DND-41 (cell line): ENCODE measurements around the gene RAC2.

Experiments used
- ATAC-seq: fragments of 200-7000 bp; cut with Tn5 transposase; 3 replicates; pipeline ENCODE4 v1.9.1; 2021; ENCODE audit warnings: low read depth; ENCODE audit not compliant: insufficient read depth
- DNase-seq: peaks from one replicate; pipeline ENCODE4 v3.0.0-alpha.2; 2020
- H2AFZ ChIP-seq: 2 replicates; pipeline ENCODE4 v1.6.0; 2012; ENCODE audit warnings: low read depth, low read length
- H3K27ac ChIP-seq: 2 replicates; pipeline ENCODE4 v1.5.1; 2012; ENCODE audit warnings: low read length, inconsistent platforms
- H3K27me3 ChIP-seq: fragments of 200-600 bp; sonication (generic); 2 replicates; pipeline ENCODE4 v1.6.0; 2012; ENCODE audit warnings: low read length, mild to moderate bottlenecking, inconsistent platforms; ENCODE audit not compliant: insufficient read depth, poor library complexity
- H3K36me3 ChIP-seq: 2 replicates; pipeline ENCODE4 v1.5.1; 2012; ENCODE audit warnings: low read length, inconsistent platforms; ENCODE audit not compliant: insufficient read depth
- H3K4me1 ChIP-seq: 2 replicates; pipeline ENCODE4 v1.5.1; 2012; ENCODE audit warnings: mild to moderate bottlenecking, low read length; ENCODE audit not compliant: insufficient read depth
- H3K4me2 ChIP-seq: 2 replicates; pipeline ENCODE4 v1.6.0; 2012; ENCODE audit warnings: mild to moderate bottlenecking, moderate library complexity, low read length, inconsistent platforms; ENCODE audit not compliant: insufficient read depth
- H3K4me3 ChIP-seq, 2 experiments: fragments of 200-600 bp in 1 of 2; shearing (Covaris generic) in 1 of 2; 2 replicates each; pipeline ENCODE4 v1.5.1; 2012 to 2016; ENCODE audit warnings: inconsistent platforms in 2 of 2, low read length in 2 of 2, mild to moderate bottlenecking in 2 of 2, low read depth in 1 of 2, moderate library complexity in 1 of 2
- H3K79me2 ChIP-seq: 2 replicates; pipeline ENCODE4 v1.6.0; 2012; ENCODE audit warnings: low read length, inconsistent platforms; ENCODE audit not compliant: insufficient read depth
- H3K9ac ChIP-seq: 2 replicates; pipeline ENCODE4 v1.6.0; 2012; ENCODE audit warnings: low read depth, mild to moderate bottlenecking, inconsistent platforms, low read length, moderate library complexity
- H3K9me3 ChIP-seq: 2 replicates; pipeline ENCODE4 v1.5.1; 2012; ENCODE audit warnings: low read length, moderate library complexity, mild to moderate bottlenecking, inconsistent platforms; ENCODE audit not compliant: insufficient read depth, severe bottlenecking
- H4K20me1 ChIP-seq: 2 replicates; pipeline ENCODE4 v1.6.0; 2012; ENCODE audit warnings: low read length; ENCODE audit not compliant: insufficient read depth
- EZH2 ChIP-seq: IDR thresholded peaks from 3 replicates; pipeline ENCODE4 v1.6.1; 2012; ENCODE audit warnings: borderline replicate concordance, low read depth, mild to moderate bottlenecking, moderate library complexity, low read length, inconsistent platforms; ENCODE audit not compliant: severe bottlenecking
- TF ChIP-seq, protein P1 (sequence below): IDR thresholded peaks from 2 replicates; pipeline ENCODE4 v1.5.1; 2012; ENCODE audit warnings: borderline replicate concordance, low read length, moderate library complexity, mild to moderate bottlenecking; ENCODE audit not compliant: poor library complexity, severe bottlenecking; ENCODE audit errors: extremely low read depth

Gene RAC2

DNA sequence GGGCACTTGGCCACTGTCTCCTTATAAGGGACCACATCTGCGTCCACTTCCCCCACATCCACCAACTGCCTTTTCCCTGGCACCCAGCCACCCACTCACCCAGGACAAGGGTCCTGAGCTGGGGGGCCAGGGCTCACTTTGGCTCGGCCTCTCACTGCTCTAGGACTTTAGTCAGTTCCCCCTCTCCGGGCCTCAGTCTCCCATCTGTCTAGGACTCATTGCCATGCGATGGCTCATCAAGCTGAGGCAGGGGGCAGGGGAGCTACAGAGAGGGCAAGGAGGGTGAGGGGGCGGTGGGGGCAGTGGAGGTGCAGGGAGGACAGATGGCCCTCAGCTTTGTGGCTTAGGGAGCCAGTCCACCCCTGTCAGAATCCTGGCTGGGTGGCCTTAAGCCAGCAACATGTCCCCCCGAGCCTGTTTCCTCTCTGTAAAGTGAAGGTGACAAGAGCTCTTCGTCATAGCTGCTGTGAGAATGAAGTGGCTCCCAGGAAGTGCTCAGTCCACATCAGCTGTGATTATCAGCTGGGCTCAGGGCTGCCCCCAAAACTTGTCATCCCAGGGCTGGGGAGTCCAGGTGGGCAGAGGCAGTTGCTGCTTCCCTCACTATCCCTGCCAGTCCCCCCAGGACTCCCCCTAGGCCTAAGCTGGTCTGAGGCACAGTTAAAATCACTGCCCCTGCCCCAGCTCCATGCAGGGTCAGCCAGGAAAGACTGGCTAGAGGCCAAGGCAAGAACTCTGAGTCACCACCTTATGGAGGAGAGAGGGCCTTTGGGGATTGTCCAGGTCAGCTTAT lies 14.9 kb downstream of the RAC2 start:
- peaks cover 44% of the 10 kb centered on the region for H3K4me1 ChIP-seq
- TF ChIP-seq, protein P1, sequence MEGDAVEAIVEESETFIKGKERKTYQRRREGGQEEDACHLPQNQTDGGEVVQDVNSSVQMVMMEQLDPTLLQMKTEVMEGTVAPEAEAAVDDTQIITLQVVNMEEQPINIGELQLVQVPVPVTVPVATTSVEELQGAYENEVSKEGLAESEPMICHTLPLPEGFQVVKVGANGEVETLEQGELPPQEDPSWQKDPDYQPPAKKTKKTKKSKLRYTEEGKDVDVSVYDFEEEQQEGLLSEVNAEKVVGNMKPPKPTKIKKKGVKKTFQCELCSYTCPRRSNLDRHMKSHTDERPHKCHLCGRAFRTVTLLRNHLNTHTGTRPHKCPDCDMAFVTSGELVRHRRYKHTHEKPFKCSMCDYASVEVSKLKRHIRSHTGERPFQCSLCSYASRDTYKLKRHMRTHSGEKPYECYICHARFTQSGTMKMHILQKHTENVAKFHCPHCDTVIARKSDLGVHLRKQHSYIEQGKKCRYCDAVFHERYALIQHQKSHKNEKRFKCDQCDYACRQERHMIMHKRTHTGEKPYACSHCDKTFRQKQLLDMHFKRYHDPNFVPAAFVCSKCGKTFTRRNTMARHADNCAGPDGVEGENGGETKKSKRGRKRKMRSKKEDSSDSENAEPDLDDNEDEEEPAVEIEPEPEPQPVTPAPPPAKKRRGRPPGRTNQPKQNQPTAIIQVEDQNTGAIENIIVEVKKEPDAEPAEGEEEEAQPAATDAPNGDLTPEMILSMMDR = no peak
- TF ChIP-seq EZH2 = no peak
- no peak overlapping the region for H2AFZ ChIP-seq
- H3K4me2 ChIP-seq = peak overlapping the region; percentile 62
- peaks cover 89% of the 10 kb centered on the region for H3K36me3 ChIP-seq
- peak overlapping the region in 1 of 2 experiments; percentile 49; a peak in 1 of 4 replicates for H3K4me3 ChIP-seq
- peaks cover 36% of the 10 kb centered on the region for H4K20me1 ChIP-seq
- ATAC-seq = peak; percentile 2; the same call in 1 of the 3 replicates
- H3K9me3 ChIP-seq = no peaks in the 10 kb centered on the region
- DNase-seq = peak; percentile 41
- no peaks in the 10 kb centered on the region for H3K27me3 ChIP-seq
- peak overlapping the region; percentile 100 for H3K27ac ChIP-seq
- peak overlapping the region; percentile 71 for H3K9ac ChIP-seq
- H3K79me2 ChIP-seq = peaks cover 38% of the 10 kb centered on the region

DNA sequence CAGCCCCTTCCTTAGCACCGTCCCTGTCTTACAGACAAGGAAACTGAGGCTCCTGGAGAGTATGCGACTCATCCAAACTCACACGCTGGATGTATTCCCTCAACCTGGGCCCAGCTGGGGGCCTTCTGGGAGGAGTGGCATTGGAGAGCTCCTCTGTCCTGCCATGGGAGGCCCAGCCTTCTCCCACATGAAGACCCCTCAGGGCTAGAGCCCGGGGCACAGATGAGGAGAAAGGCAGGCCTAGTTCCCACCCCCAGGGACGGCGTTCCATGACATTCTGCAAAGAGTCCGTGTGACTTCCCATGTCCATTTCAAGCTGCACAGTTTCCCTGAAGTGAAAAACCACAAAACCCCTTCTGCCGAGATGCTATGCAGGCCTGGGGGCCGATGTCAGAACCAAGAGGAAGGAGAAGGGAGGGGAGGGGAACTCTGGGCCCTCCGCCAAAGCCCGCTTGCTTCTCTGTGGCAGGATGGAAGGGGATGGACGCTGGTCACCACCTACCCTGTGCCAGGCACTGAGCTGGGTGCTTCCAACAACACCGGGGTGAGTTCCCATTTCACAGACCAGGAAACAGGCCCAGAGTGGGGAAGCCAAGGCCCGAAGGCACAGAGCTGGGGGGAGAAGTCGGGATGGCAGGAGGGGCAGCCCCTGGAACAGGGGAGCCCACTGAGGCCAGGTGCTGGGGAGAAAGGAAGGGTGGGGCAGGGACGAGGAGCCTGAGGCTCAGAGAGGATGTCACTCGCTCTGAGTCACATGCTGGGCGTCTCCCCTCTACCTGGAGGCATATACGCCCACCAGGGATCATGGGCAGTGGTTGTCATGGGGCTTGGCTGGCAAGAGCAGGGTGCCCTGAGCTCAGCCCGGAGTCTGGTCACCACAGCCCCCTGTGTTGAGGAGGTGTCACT lies 15.7 kb downstream of the RAC2 start:
- DNase-seq = no peak
- no peaks in the 10 kb centered on the region for H3K27me3 ChIP-seq
- peak overlapping the region; percentile 100 for H3K27ac ChIP-seq
- H2AFZ ChIP-seq = no peak overlapping the region
- peaks cover 88% of the 10 kb centered on the region for H3K36me3 ChIP-seq
- H3K4me1 ChIP-seq = peaks cover 46% of the 10 kb centered on the region
- no peaks in the 10 kb centered on the region for H3K9me3 ChIP-seq
- peaks cover 30% of the 10 kb centered on the region for H3K79me2 ChIP-seq
- H3K4me3 ChIP-seq = no peak overlapping the region
- H3K9ac ChIP-seq = peak overlapping the region; percentile 21
- no peak overlapping the region for H3K4me2 ChIP-seq
- peaks cover 27% of the 10 kb centered on the region for H4K20me1 ChIP-seq
- ATAC-seq = no peak
- TF ChIP-seq EZH2 = no peak
- TF ChIP-seq, protein P1 = no peak

DNA sequence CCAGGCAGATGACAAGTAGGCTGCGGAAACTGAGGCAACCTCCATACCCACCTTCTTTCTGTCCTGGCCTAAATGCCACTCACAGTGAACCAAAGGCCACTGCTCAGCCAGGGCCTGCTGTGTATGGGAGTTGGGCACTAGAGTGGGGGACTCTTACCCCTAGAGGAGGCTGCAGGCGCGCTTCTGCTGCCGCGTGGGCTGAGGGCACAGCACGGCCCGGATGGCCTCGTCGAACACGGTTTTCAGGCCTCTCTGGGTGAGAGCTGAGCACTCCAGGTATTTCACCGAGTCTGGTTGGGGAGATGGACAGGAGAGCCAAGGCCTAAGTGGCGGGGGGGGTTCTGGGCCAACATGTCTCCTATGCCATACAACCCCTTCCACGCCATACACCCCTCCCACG lies 17.6 kb downstream of the RAC2 start:
- peaks cover 71% of the 10 kb centered on the region for H3K36me3 ChIP-seq
- H3K9ac ChIP-seq = no peak overlapping the region
- peaks cover 23% of the 10 kb centered on the region for H3K79me2 ChIP-seq
- no peaks in the 10 kb centered on the region for H3K9me3 ChIP-seq
- no peaks in the 10 kb centered on the region for H3K27me3 ChIP-seq
- H3K4me1 ChIP-seq = peaks cover 34% of the 10 kb centered on the region
- H4K20me1 ChIP-seq = peaks cover 16% of the 10 kb centered on the region
- no peak for DNase-seq
- no peak overlapping the region for H3K27ac ChIP-seq
- no peak overlapping the region for H3K4me3 ChIP-seq
- no peak overlapping the region for H2AFZ ChIP-seq
- no peak overlapping the region for H3K4me2 ChIP-seq
- TF ChIP-seq, protein P1 = no peak
- TF ChIP-seq EZH2 = no peak
- ATAC-seq = no peak
